ENCODE measurements around the gene PPP1R9B.

Gene PPP1R9B

GRCh38 chr17:50164697-50164988 lies 14.2 kb upstream of the PPP1R9B start:
- no peak for DNase-seq
- H3K9me3 Mint-ChIP-seq, result no peaks in the 10 kb centered on the region
- H3K27ac Mint-ChIP-seq, result no peak overlapping the region
- TF ChIP-seq CTCF (IDR thresholded peaks at IDR 0.05), result no peak
- peaks cover 66% of the 10 kb centered on the region for H3K4me1 Mint-ChIP-seq
- no peak overlapping the region for H3K4me3 Mint-ChIP-seq
- H3K36me3 Mint-ChIP-seq (ENCODE audit: low read depth), result no peaks in the 10 kb centered on the region
- H3K27me3 Mint-ChIP-seq (ENCODE audit: low read depth, poor library complexity), result peaks cover 8% of the 10 kb centered on the region

- Mint-ChIP-seq H3K4me1 (peaks cover 61% of the 10 kb centered on the region), H3K36me3 (ENCODE audit: low read depth) (no peaks in the 10 kb centered on the region), H3K9me3 (no peaks in the 10 kb centered on the region), H3K27me3 (ENCODE audit: low read depth, poor library complexity) (peaks cover 8% of the 10 kb centered on the region), H3K4me3 (no peak overlapping the region), H3K27ac (no peak overlapping the region)
- TF ChIP-seq CTCF (IDR thresholded peaks at IDR 0.05), result no peak
- no peak for DNase-seq
These were observed 13.6 kb upstream of the PPP1R9B start for GRCh38 chr17:50163843-50164696.

GRCh38 chr17:50162466-50163254 lies 12.2 kb upstream of the PPP1R9B start:
- peaks cover 8% of the 10 kb centered on the region for H3K27me3 Mint-ChIP-seq (ENCODE audit: low read depth, poor library complexity)

GRCh38 chr17:50161911-50162288 lies 11.4 kb upstream of the PPP1R9B start:
- Mint-ChIP-seq H3K9me3 (no peaks in the 10 kb centered on the region), H3K27me3 (ENCODE audit: low read depth, poor library complexity) (peaks cover 8% of the 10 kb centered on the region), H3K4me3 (peak overlapping the region; percentile 86), H3K27ac (peak overlapping the region; percentile 61), H3K36me3 (ENCODE audit: low read depth) (no peaks in the 10 kb centered on the region), H3K4me1 (peaks cover 45% of the 10 kb centered on the region)
- no peak for DNase-seq
- no peak for TF ChIP-seq CTCF (IDR thresholded peaks at IDR 0.05)

More at GRCh38 chr17:50162466-50163254, 12.2 kb upstream of the PPP1R9B start:
- peaks cover 48% of the 10 kb centered on the region for H3K4me1 Mint-ChIP-seq
- H3K36me3 Mint-ChIP-seq (ENCODE audit: low read depth), result no peaks in the 10 kb centered on the region
- no peak for DNase-seq
- no peaks in the 10 kb centered on the region for H3K9me3 Mint-ChIP-seq
- H3K4me3 Mint-ChIP-seq, result no peak overlapping the region
- H3K27ac Mint-ChIP-seq, result no peak overlapping the region
- no peak for TF ChIP-seq CTCF (IDR thresholded peaks at IDR 0.05)

GRCh38 chr17:50161023-50161910 lies 10.8 kb upstream of the PPP1R9B start:
- H3K27me3 Mint-ChIP-seq (ENCODE audit: low read depth, poor library complexity), result peaks cover 8% of the 10 kb centered on the region
- H3K4me1 Mint-ChIP-seq, result peaks cover 38% of the 10 kb centered on the region
- no peaks in the 10 kb centered on the region for H3K9me3 Mint-ChIP-seq
- H3K4me3 Mint-ChIP-seq, result peak overlapping the region; percentile 86
- peak; percentile 98 for DNase-seq
- H3K27ac Mint-ChIP-seq, result peak overlapping the region; percentile 92
- peak; percentile 86 for TF ChIP-seq CTCF (IDR thresholded peaks at IDR 0.05)
- no peaks in the 10 kb centered on the region for H3K36me3 Mint-ChIP-seq (ENCODE audit: low read depth)

All from nephron progenitor cell (in vitro differentiated cells).